HG03460 (cell line): ENCODE results near the gene APBA2.
"Not testable (repeated sequence)": the region's sequence is repeated elsewhere in the genome, so short reads cannot be mapped to it uniquely, and the experiment has no call there.

Experiments used
- ATAC-seq: cut with Tn5 transposase; IDR thresholded peaks from one replicate; pipeline ENCODE4 v1.9.1; 2021; ENCODE audit not compliant: unreplicated experiment

The APBA2 gene

GRCh38 chr15:29142129-29142747 lies 256.5 kb downstream of the APBA2 start:
- ATAC-seq = no peak

DNA sequence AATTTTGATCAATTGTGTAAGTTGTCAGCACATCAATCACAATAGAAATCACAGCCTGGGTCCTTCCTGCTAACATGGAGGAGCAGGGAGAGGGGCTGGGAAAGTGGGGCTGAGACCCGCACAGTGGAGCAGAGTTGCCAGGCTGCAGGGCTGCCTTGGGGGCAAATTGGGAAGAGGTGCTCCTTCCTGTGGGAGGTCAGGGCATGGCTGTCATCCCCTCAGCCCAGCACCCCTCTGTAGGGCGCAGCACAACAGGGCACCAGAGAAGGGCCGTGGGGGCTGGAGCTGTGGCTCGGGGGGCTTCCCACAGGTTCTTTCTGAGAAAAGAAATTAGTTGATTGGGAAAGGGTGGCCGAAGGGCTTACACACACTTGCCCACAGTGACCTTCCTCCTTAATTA lies 257.5 kb downstream of the APBA2 start:
- no peak for ATAC-seq

DNA sequence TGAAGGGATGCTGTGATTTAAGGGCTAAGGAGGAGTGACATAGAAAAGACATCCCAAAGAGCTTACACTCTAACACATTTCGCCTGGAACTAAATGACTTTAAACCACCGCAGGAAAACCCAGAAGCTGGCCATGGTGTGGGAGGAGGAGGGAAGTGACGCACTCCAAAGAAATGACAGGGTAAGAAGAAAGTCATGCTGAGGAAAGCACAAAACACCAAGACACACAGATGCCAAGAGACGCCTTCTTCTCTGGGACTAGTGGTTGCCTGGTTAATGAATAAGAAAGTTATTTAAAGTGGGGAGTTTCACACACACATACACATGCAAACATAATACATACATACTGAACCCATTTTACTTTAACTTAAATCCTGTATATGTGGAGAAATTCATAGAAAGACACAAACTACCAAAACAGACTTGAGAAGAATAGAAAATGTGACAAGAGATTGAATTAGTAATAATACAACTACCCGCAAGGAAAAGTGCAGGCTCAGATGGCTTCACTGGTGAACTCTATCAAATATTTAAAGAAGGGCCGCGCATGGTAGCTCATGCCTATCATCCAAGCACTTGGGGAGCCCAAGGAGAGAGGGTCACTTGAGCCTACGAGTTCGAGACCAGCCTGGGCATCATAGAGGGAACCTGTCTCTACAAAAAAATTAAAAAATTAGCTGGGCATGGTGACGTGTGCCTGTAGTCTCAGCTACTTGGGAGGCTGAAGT lies 258.3 kb downstream of the APBA2 start:
- ATAC-seq = no peak

DNA sequence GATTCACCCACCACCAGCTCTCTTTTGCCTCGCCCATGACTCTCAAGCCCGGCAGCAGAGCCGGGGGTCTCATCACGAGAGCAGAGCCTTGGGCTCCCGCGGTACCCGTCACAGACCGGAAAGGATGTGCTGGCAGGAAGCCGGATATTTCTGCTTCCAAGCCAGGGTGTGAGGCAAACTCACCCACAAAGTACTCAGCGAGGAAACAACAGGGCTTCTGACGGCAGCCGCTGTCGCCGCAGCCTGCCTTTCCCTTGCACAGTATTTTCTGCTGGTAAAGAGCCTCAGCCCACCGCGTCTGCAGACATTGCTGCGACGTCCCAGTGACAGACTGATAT lies 263.9 kb downstream of the APBA2 start:
- no peak for ATAC-seq

GRCh38 chr15:29150515-29151483 lies 265.0 kb downstream of the APBA2 start:
- no peak for ATAC-seq

DNA sequence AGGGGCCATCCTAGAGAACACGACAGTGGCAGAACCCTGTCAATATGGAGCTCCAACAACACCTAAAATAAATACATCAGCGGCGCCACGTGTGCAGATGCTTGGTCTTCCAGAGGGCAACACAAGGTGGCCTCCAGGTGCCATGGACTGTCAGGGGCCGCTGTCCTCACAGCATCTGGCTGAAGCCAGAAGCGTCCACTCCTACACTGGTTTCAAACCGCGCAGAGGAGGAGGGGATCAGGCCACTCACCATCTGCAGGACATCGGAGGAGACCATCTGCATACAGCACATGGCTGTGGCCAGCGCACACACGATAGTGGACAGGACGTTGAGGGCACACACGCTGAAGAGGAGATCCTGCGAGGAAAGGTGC lies 265.7 kb downstream of the APBA2 start:
- no peak for ATAC-seq

- no peak for ATAC-seq
Measured at GRCh38 chr15:29156521-29156920, 270.7 kb downstream of the APBA2 start.

DNA sequence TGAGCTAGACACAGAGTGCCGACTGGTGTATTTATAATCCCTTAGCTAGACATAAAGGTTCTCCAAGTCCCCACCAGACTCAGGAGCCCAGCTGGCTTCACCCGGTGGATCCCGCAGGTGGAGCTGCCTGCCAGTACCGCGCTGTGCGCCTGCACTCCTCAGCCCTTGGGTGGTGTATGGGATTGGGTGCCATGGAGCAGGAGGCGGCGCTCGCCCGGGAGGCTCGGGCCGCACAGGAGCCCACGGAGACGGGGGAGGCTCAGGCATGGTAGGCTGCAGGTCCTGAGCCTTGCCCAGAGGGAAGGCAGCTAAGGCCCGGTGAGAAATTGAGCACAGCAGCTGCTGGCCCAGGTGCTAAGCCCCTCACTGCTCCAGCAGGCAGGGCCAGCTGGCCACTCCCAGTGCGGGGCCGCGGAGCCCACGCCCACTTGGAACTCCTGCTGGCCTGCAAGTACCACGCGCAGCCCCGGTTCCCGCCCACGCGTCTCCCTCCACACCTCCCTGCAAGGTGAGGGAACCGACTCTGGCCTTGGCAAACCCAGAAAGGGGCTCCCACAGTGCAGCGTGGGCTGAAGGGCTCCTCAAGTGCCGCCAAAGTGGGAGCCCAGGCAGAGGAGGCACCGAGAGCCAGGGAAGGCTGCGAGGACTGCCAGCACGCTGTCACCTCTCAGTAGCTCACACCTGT lies 274.1 kb downstream of the APBA2 start:
- ATAC-seq = no peak

GRCh38 chr15:29162411-29162810 lies 276.6 kb downstream of the APBA2 start:
- no peak for ATAC-seq

DNA sequence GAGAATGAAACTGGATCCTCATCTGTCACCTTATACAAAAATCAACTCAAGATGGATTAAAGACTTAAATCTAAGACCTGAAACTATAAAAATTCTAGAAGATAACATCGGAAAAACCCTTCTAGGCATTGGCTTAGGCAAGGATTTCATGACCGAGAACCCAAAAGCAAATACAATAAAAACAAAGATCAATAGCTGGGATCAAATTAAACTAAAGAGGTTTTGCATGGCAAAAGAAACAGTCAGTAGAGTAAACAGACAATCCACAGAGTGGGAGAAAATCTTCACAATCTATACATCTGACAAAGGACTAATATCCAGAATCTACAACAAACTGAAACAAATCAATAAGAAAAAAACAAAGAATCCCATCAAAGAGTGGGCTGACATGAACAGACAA lies 281.3 kb downstream of the APBA2 start:
- not testable (repeated sequence) for ATAC-seq
